ENCODE measurements around the gene ANKRD11.
A peak's percentile ranks its signal among the peaks of the same experiment; 100 is the strongest.

Gene ANKRD11

DNA sequence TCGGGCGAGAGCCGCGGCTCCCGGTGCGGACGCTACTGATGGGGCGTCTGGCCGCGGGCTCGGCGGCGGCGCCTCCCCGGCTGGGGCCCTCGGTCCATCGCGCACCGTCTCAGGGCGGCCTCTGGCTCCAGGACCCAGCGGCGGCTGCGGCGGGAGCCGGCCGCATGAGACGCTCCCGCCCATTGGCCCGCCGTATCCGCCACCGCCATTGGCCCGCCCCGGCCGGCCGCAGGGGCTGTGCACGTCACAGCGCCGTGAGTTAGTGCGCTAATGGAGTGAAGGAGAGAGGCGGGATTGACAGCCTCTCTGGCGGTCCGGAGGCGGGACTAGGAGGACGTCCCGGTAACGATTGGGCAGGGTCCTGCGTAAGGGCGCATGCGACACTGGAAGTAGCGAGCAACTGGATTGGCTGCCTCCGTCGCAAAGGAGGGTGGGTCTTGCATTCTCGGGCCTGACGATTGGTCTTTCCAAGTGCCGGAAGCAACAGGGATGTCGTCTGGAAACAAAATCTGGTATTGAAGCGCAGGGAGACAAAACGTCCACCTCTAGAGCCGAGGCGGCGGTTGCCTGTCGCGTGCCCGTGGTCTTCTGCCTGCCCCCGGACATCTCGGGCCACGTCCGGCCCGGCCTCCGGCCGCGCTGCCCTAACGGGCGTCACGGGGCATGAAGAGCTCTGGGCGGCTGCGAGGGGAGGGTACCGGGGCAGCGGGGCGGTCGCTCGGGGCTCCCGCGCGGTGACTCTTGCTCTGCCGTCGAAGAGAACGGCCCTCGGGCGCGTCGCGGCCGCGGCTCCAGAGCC lies at the start of gene ANKRD11:
TSS of gene ANKRD11 (minus strand) at position 123 of the 799 bp plus-strand sequence. CDS start 173,542 bp downstream, outside the sequence.
- peak; percentile 100 for DNase-seq (ENCODE audit: low spot score)

- DNase-seq (ENCODE audit: low spot score) = no peak
Measured at GRCh38 chr16:89538286-89538685, 47.9 kb upstream of the ANKRD11 start.

DNA sequence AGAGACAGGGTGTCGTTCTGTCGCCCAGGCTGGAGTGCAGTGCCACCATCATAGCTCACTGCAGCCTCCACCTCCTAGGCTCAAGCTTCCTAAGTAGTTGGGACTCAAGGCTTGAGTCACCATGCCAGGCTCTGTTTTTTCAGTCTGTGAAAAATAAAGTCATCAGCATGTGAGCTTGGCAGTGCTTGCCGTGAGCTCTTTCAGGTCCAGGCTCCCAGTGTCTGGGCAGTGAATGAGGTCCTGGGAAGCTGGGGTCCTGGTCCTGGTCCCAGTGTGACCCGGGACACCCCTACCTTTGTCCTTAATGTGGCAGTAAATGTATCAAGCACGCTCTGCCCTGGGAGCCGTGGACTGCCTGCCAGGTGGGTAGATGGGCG lies 47.2 kb upstream of the ANKRD11 start:
- DNase-seq (ENCODE audit: low spot score) = no peak

DNA sequence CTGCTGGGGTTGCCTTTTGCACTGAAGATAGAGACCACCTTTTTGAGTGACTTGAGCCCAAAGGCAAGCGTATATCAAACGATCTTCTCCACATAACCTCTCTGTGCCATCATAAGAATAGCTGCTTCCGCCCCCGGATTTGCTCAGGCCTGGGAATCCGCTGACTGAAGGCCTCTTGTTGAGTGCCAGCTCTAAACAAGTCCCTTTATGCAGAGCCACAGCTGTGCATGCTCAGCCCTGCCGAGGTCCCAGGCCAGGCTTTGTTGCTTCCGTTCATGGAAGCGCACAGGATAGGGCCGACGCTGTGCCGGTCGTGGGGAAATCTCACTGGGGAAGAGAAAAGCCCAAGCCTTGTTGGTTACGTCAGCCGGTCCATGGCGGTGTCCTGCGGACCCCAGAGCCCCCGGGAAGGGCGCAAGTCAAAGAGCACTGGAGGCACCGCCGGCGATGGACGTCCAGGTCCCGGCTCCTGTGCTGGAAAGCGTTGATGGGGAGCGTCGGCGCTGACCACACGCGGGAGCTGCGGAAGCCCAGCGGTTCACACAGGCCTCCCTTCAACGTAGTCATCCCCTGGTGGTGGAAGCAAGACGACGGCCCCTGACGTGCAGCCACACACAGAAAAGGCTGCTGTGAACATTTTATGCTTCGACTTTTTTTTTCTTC lies 46.7 kb upstream of the ANKRD11 start:
- no peak for DNase-seq (ENCODE audit: low spot score)

DNA sequence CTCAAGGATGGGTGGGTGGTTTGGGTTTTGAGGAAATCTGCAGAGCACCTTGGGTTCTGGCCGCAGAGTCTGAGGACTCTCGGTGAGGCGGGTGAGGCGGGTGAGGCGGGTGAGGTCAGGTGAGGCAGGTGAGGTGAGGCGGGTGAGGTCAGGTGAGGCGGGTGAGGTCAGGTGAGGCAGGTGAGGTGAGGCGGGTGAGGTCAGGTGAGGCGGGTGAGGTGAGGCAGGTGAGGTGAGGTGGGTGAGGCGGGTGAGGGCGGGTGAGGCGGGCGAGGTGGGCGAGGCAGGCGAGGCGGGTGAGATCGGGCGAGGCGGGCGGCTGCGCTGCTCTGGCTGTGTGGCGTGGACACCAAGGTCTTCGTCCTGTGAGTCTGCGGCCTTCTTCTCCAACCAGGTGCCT lies 46.0 kb upstream of the ANKRD11 start:
- DNase-seq (ENCODE audit: low spot score) = no peak

- no peak for DNase-seq (ENCODE audit: low spot score)
Measured at GRCh38 chr16:89534252-89534756, 43.9 kb upstream of the ANKRD11 start.

DNA sequence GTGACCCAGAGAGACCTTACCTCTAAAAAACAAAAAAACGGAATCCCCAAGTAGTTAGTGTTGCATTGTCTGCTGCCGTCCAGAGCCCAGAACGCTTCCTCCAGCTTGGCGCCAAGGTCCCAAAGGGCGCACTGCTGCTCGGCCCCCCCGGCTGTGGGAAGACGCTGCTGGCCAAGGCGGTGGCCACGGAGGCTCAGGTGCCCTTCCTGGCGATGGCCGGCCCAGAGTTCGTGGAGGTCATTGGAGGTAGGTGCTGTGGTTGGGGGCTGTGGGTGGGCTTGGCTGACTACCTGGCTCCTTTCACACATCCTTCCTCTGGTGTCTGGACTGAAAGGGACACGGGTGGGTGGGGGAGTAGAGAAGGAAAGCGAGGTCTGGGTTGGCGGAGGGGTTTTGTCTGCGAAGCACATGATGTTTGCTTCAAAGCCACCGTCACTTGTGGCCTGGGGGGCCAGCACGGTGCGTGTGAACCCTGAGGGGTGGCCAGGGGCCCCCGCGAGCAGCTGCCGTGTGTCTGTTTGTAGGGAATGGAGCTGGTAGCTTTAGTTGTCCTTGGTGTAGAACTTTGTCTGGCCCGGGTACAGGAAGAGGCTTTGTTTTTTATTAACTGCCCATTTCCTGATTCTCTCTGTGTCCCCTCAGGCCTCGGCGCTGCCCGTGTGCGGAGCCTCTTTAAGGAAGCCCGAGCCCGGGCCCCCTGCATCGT lies 41.6 kb upstream of the ANKRD11 start:
- no peak for DNase-seq (ENCODE audit: low spot score)

GRCh38 chr16:89530401-89531381 lies 40.3 kb upstream of the ANKRD11 start:
- DNase-seq (ENCODE audit: low spot score) = no peak

GRCh38 chr16:89529097-89529496 lies 38.7 kb upstream of the ANKRD11 start:
- DNase-seq (ENCODE audit: low spot score) = no peak

GRCh38 chr16:89525146-89525913 lies 35.0 kb upstream of the ANKRD11 start:
- DNase-seq (ENCODE audit: low spot score) = no peak

DNA sequence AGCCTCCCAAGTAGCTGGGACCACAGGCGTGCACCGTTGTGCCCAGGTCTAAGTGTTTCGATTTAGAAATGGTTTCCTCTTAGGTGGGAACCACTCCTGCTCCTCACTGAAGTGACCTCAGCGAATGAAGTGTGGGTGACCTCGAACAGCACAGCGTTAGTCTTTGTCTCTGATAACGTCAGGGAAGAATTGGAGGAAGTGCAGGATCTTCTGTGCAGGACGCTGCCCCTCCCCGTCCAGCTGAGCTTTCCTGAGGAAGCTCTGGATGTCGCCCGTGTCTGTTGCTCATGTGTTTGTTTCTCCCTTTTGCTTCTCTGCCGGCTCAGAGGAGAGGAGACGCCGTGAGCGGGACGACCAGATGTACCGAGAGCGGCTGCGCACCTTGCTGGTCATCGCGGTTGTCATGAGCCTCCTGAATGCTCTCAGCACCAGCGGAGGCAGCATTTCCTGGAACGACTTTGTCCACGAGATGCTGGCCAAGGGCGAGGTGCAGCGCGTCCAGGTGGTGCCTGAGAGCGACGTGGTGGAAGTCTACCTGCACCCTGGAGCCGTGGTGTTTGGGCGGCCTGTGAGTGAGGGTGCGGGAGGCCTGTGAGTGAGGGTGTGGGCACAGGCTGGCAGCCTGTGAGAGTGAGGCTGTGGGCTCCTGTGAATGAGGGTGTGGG lies 33.5 kb upstream of the ANKRD11 start:
- DNase-seq (ENCODE audit: low spot score) = no peak

DNA sequence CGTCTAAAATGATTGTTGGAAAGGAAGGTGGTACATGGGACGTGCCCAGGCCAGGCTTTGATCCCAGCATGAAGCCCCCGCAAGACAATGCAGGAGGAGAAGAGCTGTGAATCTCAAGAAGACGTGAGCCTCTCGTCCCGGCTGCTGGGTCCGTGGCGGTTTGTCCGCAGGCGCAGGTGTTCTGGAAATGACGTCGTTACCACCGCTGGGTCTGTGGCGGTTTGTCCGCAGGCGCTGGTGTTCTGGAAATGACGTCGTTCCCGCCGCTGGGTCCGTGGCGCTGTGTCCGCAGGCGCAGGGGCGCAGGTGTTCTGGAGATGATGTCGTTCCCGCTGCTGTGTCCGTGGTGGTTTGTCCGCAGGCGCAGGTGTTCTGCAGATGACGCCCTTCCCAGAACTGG lies 31.9 kb upstream of the ANKRD11 start:
- DNase-seq (ENCODE audit: low spot score) = no peak

DNA sequence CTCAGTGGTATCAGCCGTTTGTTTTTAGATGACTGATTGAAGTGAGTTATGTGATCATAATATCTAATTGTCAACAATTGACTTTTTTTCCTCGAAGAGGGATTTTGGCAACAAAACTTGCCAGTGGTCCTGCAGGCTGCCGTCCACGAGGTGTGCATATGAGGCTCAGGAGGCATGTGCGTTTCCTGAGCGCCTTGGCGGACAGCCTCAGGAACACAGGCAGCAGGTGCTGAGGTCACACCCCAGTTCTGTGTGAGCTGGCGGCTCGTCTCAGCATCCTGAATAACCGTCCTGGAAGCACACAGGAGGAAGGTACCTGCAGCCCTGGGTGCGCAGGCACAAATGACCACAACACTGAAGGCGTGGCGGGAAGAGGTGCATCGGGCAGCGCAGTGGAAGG lies 29.5 kb upstream of the ANKRD11 start:
- DNase-seq (ENCODE audit: low spot score) = no peak

DNA sequence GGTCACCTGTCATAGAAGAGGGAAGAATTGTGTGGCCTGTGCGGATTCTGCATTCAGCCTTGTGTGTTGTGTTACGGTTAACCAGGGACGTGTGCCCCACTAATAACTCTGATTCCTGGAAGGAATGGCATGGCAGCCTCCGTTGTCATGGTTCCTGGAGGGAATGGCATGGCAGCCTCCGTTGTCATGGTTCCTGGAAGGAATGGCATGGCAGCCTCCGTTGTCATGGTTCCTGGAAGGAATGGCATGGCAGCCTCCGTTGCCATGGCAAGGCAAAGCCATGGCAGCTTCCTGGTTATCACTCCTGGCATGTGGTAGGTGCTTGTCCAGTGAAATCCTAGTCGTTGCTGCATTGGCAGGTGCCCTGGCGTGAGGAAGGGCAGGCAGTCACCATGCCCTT lies 26.8 kb upstream of the ANKRD11 start:
- DNase-seq (ENCODE audit: low spot score) = no peak

DNA sequence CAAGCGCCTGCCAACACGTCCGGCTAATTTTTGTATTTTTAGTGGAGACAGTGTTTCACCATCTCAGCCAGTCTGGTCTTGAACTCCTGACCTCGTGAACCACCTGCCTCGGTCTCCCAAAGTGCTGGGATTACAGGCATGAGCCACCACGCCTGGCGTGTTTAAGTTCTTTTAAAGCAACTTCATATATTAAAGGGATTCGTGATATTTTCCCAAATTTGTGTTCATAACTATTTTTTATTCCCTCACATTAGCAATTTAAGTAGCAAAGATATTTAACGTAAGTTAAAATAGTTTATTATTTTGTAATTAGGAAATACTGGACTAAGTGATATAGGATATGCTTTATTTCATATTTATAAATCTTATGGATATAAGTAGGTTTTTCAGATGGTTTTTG lies 22.1 kb upstream of the ANKRD11 start:
- DNase-seq (ENCODE audit: low spot score) = no peak

GRCh38 chr16:89511374-89511773 lies 21.0 kb upstream of the ANKRD11 start:
- no peak for DNase-seq (ENCODE audit: low spot score)

- no peak for DNase-seq (ENCODE audit: low spot score)
Measured at GRCh38 chr16:89510526-89510925, 20.2 kb upstream of the ANKRD11 start.

- DNase-seq (ENCODE audit: low spot score) = peak; percentile 97
Measured at GRCh38 chr16:89507834-89508590, 17.7 kb upstream of the ANKRD11 start, which contains the start of gene SPG7. SPG7 (plus strand) TSS chr16:89508403; CDS start chr16:89508418, 15 bp downstream.

DNA sequence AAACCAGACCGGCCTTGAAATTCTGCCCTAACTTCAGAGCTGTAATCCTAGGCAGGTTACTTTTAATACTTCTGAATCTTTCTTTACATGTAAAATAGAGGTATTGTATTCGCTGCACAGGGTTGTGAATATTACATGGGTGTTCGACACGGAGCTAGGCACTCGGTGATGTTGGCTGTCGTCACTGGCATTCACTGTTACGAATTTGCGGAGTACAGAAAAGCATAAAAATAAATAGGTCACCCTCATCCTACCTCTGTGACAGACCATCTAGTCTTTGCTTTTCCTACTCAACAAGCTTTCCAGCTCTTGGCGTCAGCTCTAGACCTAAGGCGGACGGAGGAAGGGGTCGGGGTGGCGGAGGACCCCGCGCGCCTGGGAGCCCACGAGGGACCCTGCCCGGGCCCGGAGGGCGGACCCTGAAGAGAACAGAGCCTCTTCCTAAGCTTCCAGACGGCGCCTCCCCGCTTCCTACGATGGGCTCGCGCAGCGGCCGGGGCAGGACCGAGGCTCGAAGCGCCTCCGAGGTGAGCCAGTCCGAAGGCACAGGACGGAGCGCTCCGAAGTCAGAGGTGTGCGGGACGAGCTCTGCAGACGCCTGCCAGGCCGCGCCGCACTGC lies 17.0 kb upstream of the ANKRD11 start:
- DNase-seq (ENCODE audit: low spot score) = no peak
